ENCODE data around the gene KITLG.

- TF ChIP-seq POLR2A (IDR thresholded peaks at IDR 0.05) (no peak), CTCF (IDR thresholded peaks at IDR 0.05) (no peak)
These were observed 33.4 kb downstream of the KITLG start for GRCh38 chr12:88546853-88547252.
